ENCODE results near the gene CDRT4.
"Not testable (repeated sequence)": the region's sequence is repeated elsewhere in the genome, so short reads cannot be mapped to it uniquely, and the experiment has no call there.

The CDRT4 gene

DNA sequence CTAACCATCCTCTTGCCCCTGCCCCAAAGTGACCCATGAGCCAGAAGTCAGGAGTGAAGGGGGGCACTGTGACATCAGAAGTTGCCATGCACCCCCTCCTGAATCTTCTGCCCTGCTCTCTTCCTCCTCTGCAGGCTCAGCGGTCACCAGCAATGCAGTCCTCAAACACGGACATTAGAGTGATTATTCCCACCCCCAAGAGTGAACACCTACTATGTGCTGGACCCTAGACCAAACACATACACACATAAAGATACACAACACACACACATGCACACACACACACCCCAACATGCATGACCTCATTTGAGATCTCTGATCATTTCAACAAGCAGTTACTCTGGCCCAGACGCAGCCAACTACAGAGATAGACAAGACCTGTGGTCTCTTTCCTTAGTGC is at the start of gene CDRT4:
CDRT4 (minus strand) TSS at position 30 of the 400 bp plus-strand sequence. CDS start 27,383 bp downstream, outside the sequence.
- no peak for DNase-seq

GRCh38 chr17:15516150-15516549 is 48.7 kb upstream of the CDRT4 start:
- no peak for DNase-seq

GRCh38 chr17:15514469-15514868 is 47.0 kb upstream of the CDRT4 start:
- DNase-seq, result no peak

GRCh38 chr17:15513856-15514459 is 46.5 kb upstream of the CDRT4 start:
- no peak for DNase-seq

- no peak for DNase-seq
Observed at GRCh38 chr17:15513058-15513791, 45.8 kb upstream of the CDRT4 start.

GRCh38 chr17:15512071-15512709 is 44.8 kb upstream of the CDRT4 start:
- DNase-seq, result no peak

- DNase-seq, result no peak
Observed at GRCh38 chr17:15511142-15511541, 43.7 kb upstream of the CDRT4 start.

GRCh38 chr17:15510361-15510760 is 42.9 kb upstream of the CDRT4 start:
- no peak for DNase-seq

GRCh38 chr17:15509095-15509494 is 41.7 kb upstream of the CDRT4 start:
- DNase-seq, result no peak

DNA sequence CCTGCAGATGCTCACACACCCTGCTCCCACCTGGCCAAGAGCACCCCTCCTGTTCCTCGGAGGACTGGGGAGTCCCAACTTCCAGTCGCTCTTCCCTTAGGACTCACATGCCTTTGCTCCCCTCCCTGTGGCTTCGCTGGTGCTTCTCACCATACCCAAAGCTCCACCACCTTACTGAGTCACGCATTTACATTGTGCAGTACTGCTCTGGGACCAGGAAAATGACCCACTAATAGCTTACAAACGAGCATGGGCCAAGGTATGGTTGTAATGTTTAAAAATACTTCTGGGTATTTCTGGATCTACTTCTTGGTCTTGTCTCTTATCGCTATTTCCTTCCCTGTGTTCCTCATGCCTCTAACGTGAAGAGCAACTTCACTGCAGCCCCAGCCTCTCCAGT is 41.0 kb upstream of the CDRT4 start:
- no peak for DNase-seq

GRCh38 chr17:15507896-15508295 is 40.5 kb upstream of the CDRT4 start:
- DNase-seq, result no peak

- no peak for DNase-seq
Observed at GRCh38 chr17:15507001-15507400, 39.6 kb upstream of the CDRT4 start.

- DNase-seq, result not testable (repeated sequence)
Observed at GRCh38 chr17:15505708-15506107, 38.3 kb upstream of the CDRT4 start.

DNA sequence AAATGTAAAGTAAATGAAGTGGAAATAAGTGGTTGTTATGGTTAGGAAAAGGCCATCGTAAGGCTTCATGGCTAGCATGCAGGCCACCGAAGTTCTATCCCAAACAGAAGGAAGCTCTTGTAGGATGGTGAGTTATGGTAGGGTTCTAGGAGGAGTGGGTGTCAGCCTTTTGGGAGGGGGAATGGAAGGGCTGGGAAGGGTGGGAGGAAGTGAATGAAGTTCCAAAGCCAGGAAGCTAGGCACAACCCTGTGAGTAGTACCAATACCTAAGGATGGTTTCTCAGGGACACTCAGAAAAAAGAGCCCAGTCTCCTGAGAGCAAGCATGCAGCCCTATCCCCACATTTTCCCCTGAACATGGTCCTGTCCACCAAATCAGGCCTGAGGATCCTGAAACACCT is 36.3 kb upstream of the CDRT4 start:
- DNase-seq, result no peak

GRCh38 chr17:15502369-15503112 is 35.1 kb upstream of the CDRT4 start:
- no peak for DNase-seq

- DNase-seq, result no peak
Observed at GRCh38 chr17:15501793-15502192, 34.4 kb upstream of the CDRT4 start.

DNA sequence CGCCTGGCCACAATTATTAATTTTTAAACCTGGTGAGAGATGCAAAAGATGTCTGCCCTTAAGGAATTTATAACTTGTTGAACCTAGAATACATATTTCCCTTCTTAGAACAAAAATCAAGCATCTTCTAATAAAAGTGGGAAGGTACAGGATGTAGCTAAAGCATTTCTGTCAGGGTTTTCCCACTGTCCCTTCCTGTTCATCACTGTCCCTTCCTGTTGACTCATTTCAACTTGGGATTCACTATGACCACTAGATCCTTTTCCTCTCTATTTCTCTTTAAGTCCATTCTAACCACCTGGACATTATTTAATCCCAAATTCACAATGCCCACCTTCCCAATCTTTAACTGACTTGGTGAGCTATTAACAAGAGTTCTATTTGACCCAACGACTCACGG is 33.9 kb upstream of the CDRT4 start:
- DNase-seq, result no peak

- no peak for DNase-seq
Observed at GRCh38 chr17:15498107-15498506, 30.7 kb upstream of the CDRT4 start.

- DNase-seq, result no peak
Observed at GRCh38 chr17:15496735-15497670, 29.6 kb upstream of the CDRT4 start.

DNA sequence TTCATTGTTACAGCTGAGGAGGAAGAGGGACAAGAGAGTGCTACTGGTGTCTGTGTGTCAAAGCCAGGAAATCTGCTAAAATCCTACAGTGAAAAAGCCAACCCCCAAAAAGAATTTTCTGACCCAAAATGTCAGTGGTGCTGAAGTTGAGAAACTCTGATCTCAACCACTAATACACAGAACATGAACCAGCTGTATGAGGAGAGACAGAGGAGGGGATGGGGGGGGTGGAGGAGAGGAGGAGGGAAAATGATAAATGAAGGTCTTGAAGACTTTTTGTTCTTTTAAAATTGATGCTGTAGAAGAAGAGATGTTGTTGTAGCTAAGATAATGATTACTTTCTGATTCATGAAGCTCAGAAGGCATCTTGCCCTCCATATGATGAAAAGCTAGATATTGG is 27.4 kb upstream of the CDRT4 start:
- no peak for DNase-seq

DNA sequence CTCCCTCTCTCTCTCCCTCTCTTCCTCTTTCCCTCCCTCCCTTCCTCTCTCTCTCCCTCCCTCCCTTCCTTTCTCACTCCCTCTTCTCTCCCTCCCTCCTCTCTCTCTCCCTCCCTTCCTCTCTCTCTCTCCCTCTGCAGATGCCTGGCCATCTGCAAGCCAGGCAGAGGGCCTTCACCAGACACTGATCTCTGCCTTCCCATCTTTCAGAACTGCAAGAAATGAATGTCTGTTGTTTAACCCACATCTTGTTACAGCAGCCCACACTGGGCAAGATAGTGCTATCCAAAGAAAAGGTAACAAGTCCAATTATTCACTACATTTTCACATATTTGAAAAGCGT is 26.2 kb upstream of the CDRT4 start:
- no peak for DNase-seq

All from COR-L47 (cell line).